Ammon's horn (tissue), 1 donor: ENCODE measurements around the gene WNT9A.

Experiments
- DNase-seq: peaks from one replicate; pipeline ENCODE4 v3.0.0-alpha.2; 2016; ENCODE audit warnings: low spot score

Gene WNT9A

DNA sequence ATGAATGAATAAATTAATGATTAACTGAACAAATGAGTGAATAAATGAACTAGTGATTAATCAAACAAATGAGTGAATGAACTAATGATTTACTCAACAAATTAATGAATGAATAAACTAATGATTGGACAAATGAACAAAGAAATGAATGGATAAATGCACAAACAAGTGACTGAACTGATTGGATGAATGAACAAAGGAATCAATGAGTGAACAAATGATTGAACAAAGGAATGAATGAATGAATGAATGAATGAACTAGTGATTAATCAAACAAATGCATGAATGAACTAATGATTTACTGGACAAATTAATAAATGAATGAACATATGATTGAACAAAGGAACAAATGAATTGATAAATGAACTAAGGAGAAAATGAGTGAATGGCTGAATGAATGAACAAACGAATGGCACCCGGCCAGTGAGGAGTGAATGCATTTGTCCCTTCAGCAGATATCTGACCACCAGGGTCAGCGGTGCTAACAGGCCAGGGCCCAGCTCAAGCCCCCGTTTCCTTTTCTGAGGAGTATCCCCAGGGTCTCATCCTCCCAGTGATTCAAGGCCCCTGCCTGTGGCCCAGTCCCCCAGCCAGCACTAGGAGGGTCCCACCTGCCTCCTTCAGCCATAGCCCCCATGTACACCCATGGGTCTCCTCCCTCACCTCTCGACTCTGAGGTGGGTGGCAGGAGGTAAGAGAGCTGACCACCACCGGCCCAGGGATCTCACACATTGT is 49.9 kb downstream of the WNT9A start:
- DNase-seq: no peak

DNA sequence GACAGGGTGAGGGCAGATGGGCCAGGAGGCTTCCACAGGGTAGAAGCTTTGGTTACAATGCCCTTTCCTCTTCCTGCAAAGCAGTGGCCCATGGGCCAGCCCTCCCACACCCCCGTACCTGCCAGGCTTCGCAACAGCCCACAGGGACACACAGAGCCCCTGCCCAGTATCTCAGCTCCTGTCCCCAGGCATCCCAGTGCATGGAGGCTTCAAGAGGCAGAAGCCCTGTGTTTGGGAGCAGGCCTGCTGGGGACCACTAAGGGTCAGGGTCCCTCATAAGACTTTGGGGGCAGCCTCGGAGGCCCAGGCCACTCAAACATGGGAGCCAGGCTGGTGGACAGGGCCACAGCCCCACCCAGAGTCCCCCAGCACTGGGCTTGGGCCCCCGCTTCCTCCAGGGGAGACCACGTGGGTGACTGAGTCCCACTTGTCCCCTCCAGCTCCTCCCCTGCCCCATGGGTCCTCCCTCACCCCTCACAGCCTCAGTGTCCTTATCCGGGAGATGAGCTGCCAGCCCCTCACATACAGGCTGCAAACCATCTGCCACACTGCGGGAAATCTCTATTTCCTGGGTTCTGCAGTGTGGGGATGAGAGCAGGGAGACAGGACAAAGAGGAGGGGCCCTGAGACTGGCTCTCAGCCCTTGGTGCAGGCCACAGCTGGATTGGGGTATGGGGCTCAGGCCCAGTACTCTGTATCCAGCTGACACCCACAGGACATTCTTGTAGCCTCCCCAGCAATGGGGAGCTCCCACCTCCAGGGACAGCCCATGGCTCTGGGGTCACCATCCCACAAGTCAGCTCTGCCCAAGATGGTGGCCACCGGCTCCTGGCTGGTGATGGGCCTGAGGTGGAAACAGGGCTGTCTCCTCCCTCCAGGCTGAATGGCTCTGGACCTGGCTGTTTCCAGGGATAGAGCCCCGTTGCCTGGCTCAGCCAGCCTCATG is 50.7 kb downstream of the WNT9A start:
- DNase-seq: no peak

DNA sequence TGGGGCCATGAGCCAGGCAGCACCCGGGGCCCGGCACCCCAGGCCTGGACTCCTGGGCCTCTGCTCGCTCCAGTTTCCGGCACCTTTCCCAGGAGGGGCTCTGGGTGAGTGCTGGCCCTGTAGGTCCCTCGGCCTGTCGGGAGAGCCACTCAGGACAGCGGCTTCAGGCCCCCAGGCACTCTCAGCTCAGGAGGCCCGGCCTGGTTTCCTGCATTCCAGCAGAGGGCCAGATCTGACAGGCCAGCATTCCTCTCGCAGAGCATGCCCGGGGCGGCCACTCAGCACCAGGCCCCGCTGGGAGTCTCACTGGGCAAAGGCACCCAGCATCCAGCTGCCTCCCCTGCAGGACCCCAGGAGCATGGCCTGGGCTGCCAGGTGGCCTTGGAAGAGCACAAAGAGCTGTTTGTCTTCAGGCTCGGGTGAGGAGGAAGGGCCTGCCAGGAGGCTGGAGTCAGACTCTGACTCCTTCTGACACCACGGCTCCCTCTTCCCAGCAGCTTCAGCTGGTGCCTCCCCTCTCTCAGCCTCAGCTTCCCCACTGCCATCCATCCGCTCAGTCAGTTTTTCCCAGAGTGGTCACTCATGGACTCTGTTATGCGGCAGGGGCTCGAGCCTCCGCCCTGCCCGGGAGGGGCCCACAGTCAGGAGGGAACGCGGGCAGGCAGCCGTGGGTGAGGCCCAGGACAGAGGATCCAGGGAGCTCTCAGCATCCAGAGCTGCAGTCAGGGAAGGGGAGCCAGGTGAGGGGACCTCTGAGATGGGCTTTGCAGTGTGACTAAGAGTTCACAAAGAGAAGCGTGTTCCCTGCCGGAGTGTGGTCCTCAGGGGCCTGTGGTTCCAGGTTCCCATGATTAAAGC is 51.7 kb downstream of the WNT9A start:
- DNase-seq: peak; percentile 75

DNA sequence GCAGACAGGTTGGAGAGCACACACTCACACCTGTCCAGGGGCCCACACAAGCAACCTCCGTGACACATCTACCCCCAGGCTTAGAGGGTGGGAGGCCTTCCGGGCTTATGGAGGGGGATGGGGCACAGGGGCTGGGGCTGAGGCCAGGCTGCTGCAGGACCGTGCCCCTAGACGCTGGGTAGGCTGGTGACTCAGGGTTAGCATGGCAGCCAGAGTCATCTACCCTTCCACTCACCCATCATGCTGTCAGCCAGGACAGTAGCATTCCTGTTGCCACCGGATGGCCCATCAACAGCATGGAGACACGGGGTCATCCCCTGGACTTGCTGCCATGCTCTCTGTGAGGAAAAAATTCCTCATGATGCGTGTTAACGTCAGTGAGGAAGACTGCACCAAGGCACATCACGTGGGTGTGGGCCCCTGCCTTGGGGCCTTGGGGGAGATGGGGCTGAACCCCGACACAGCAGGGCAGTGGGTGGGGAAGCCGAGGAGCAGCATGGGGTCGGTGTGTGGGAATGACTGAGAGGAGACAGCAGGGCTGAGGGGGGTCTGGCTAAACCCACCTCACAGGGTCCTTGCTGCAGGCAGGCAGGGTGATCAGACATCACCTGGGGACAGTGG is 52.8 kb downstream of the WNT9A start:
- no peak for DNase-seq

DNA sequence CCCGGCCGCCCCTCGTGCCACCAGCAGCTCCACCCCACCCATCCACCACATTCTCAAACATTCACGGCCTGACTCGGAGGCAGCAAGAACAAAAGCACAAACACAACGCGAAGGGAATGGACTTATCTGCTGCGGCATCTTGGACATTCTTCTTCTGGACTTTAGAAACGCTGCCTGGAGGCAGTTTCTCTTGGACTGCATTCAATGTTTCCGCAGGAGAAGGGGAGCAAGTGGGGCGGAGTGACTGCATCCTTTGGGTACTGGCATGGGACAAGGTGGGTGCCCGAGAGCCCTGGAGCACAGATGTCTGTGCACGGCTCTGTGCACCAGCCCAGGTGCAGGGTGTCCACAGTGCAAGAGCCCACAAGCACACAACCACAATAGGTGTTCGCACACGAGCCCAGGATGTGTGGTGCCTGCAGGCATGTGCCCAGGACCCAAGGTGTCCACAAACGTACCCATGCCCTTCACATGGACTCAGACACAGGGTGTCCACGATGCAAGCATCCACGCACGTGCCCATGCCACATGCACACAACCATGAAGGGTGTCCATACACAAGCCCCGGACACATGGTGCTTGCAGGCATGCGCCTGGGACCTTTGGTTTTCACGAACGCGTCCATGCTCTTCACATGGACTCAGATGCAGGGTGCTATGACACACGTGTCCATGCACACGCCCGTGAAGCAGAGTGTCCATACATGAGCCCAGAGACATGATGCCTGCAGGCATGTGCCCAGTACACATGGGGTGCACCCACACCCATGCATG is 53.6 kb downstream of the WNT9A start:
- DNase-seq: no peak

DNA sequence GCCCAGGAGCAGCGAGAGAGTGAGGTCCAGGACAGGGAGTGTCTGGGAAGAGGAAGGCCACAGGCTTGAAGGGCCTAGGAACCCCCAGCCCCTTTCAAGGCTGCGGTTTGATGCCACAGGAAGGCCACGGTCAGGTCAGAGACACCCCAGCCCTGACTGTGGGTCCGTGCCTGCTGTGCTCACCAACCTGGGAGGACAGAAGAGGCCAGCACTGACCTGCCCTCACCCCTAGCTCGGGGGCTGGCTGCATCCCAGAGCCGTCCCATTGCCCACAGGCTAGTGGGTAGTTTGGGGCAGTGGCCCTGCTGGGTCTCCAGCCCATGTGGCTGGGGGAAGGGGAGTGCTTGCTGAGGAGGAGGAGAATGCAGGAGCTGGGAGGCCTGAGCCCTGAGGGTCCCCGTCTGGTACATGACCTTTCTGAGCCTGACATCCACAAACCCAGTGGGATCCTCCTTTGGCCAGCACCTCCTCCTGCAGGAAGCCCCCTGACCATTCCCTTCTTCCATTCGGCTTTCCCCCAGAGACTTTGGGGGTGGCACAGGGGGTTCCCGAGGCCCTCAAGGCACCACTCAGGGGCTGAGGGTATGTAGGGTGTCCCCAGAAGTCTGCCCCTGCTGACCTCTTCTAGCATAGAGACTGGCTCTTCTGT is 54.3 kb downstream of the WNT9A start:
- DNase-seq: no peak

DNA sequence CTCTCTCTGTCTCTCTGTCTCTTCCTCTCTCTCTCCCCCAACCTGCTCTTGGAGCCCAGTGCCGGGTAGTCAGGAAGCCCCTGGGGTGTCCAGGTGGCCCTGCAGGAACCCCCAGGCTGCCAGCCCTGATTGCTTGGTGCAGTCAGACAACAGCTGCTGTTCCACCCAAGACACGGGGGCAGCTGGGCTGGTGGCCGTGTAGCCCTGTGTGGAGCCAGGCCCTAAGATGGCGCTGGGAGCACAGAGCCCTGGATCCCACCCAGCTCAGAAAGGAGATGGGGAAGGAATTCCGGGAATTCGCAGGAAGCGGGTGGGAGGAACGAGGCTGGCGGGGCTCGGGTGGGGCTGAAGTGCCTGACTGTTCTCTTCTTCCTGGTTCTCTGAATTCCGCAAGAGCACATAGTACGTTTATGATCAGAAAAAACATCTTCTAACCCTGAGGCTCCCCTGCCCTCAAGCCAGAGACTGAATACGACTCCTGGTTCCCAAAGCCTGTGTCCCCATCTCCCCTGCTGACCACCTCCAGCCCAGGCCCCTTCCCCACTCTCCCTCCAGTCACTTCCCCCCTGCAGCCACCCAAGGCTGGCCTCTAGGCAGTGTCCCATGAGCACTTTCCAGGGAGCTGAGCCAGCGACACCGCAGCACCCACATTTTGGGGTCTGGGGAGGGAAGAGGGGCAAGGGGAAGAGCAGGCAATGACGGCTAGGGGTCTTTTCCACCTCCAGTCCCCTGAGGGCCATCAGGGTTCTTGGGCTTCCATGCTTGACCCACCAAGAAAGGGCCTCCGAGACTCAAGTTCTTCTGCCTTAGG is 55.0 kb downstream of the WNT9A start:
- DNase-seq: no peak

DNA sequence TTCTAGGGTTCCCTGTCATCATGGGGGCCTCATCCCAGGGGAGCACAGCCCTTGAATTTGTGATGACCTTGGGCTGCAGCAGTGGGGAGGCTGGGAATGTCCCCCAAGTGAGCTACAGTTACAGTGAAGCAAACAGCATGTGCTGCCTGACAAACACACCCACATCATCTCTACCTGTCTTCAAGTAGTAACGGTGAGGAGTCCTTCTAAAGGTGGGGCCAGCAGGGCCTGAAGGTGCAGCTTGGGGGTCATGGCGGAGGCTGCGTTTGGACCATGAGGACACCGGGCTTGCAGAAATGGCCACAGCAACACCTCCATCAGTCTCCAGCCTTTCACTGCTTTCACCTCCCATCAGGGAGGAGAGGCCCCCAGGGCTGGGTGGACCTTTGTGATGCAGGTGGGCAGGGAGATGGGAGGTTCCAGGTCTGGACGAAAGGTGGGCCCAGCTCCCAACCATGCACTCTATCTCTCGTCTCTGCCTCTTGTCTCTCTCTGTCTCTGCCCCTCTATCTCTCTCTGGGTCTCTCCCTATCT is 55.7 kb downstream of the WNT9A start:
- no peak for DNase-seq

DNA sequence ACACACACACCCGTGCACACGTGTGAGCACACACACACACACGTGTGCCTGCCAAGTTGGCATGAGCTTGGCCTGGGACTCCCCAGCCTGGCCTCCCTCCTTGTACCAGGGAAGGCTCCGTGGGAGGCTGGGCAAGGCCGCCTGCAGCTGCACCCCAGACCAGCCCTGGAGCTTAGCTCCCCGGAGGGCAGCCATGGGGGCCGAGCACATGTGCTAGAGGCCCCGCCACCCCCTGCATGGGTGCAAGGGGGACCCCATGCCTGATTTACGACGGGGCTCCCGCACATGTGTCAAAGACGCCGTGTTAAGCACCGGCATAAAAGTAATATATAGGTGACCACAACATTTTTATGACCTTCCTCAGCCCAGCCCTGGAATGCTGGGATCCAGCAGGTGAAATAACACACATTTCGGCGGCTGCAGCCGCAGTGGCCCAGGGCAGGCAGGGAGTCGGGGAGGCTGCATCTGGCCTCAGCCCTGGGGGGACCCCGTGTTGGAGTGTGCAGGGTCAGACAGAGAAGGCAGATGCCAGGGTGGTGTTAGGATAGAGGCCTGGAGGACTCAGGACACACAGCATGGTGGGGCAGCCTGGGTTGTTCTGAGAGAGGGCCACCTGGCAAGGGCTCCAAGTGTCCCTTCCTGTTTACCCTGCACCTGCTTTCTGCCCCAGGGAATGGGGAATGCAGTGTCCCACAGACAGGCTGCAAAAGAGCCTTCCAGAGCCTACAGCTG is 56.3 kb downstream of the WNT9A start:
- DNase-seq: no peak

DNA sequence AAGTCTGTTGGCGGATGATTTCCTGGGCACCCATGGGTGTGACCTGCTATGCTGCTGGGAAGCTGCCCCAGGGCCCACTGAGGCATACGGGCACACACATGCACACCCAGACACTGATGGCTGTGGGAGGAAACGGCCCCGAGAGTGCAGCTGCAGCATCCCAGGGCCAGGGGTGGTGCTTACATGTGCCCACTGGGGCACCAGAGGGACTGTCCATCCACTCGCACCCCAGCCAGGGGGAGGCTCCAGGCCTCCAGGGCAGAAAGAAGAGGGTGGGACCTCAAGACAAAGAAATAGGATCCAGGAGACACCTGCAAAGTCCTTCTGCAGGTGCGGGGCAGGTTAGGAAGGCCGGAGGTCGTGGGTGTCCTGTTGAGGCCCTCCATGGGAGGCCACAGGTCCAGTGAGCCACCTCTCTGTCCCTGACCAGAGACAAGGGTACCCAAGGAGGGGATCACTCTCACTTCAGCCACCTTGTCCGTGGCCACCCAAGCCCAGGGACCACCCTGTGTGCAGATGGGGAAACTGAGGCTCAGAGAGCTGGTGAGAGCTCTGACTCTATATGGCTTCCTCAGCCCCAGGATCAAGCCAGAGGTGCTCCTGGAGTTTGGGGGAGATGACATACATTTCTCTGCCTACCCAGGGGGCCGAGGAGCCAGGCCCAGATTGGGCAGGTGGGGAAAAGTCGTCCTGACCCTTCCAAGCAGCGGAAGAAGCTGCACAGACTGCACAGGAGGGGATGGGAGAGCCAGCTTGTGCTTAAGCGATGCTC is 57.1 kb downstream of the WNT9A start:
- DNase-seq: no peak

DNA sequence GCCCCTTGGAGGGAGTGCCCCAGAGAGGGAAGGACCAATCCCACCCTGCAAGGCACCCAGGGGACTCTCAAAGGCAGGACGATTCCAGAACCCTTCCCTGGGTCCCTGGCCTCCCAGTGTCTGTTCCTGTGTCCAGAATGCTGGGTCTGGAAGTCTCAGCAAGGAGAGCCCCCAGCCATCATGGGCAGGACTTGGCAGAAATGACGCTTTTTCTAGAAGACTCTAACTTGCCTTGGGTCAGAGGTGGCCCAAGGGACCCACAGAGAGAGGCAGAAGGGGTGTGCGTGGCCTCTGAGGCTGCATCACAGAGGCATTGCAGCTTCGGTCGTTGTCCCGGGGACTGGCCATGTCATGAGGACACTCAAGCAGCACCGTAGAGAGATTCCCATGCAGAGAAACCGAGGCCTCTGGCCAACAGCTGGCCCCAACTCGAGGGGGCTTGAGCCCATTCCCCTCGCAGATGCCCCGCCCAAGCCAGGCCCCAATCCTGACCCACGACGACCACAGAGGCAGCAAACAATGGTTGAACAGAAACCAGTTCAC is 57.8 kb downstream of the WNT9A start:
- DNase-seq: peak; percentile 0

DNA sequence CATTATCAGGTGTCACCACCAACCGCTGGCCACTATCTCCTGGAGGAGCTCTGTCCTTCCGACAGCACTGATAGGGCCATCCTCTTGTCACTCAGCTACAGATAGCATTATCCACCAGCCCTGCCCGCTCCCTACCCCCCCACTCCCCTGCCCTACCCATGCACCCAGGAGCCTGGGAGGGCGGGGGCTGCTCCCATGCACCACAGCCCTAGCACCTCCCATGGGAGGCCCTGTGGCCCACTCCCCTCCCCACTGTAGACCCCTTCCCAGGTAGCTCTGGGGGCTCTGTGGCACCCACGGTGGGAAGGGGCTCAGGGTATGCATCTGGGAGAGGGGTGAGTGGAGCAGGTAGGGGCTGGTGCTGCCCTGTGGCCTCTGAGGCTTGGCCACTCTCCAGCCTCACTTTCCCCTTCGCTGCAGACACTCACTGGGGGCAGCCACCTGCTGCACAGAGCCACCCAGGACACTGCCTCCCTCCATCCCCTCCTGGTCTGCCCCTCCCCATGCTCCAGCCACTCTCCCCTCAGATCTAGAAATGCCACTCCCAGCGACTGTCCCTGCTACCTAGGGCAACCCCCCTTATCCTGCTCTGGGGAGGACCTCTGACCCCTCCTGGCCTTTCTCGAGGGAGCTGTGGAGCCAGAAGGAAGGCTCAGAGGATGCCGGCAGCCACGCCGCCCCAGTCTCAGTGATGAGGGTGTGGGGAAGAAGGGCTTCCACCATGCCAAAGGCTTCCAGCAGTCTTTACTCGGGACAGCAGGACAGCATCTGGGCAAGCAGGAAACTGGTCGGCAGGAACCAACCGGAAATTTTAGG is 58.5 kb downstream of the WNT9A start:
- peak; percentile 1 for DNase-seq

DNA sequence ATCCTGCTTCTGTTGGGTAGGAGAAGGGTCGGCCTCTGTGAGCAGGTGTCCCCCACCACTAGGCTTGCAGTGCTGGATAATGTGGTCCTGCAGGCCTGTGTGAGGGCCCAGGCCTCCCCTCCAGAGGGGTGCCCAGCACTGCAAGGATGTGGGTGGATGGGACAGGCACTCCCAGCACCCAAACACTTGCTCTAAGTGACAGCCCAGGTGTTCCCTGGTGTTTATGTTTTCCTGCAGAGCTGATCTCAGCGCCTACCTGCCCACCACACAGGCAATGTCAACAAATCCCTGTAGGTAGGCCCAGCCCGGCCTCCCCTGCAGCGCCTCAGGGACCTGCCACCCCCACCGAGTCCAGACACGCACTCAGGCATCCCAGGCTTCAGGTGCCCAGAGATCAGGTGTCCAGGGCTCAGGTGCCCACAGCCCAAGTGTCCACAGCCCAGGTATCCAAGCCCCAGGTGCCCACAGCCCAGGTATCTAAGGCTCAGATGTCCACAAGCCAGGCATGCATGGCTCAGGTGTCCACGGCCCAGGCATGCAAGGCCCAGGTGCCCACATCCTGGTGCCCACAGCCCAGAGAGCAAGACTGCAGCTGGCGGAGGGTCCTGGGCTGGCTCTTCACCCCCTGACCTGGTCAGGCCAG is 59.2 kb downstream of the WNT9A start:
- DNase-seq: peak; percentile 2

DNA sequence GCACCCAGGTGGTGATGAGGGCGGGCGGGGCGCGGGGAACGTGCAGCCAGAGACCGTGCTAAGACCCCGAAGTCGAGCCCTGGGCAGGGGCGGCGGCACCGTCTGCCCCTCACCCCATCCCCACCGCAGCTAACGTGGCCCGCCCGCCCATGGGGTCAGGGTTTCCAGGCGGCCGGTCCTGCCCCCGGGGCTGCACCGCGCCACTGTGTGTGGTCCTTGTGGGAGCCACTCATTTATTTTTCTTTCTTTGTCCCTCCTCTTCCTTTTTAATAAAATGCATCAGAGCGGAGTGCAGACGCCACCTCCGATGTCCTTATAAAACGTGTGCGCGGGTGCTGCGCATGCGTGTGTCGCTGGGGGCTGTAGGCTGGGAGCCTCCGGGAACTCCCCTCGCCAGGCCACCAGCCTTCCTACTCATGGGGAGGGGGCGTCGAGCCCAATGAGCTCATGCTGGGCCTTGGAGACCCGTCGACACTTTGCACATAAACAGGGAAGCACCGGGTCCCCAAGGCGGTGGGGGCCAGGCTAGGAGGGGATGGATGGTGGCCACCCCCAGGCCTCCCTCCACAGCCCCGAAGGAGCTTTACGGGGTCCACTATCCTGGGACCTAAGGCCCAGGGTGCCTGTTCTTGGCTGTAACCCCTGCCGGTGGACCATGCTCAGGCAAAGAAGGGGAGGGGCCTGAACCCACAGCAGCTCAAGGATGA is 59.9 kb downstream of the WNT9A start:
- peak; percentile 47 for DNase-seq

DNA sequence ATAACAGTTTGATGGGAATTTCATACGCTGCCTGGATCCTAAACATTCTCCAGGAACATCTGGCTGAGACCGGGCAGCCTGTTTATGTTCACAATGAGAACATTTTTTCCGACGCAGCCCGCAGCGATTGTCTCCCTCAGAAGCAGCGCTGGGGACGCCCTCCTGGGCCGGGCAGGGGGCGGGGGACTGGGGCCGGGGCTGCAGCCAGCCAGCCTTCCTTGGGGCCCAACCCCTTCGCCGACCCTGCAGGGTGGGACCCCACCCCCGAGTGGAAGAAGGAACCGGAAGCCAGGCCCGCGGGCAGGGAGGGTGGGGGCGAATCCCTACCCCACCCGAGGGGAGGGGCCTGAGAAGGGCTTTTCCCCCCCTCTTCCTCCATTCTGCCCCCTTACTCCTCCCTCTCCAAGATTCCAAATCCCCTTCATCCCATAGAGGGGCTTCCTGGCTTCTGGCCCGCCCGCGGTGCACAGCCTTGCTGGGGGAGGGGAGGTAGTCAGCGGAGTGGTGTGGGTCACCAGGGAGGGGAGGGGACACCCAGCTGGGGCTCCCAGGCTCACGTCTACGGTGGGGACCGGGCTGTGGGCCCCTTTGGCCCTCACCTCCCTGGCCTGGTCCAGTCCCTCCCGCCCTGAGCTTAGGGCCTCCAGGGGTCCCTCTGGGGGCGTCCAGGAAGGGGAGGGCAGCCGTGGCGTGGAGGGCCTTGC is 60.6 kb downstream of the WNT9A start:
- DNase-seq: peak; percentile 4
